HG03575 (cell line): ENCODE data around the gene NEK1.
"Not testable (repeated sequence)": the region's sequence is repeated elsewhere in the genome, so short reads cannot be mapped to it uniquely, and the experiment has no call there.

Experiments
- ATAC-seq: cut with Tn5 transposase; IDR thresholded peaks from one replicate; pipeline ENCODE4 v1.9.1; 2021; ENCODE audit not compliant: unreplicated experiment, insufficient number of reproducible peaks, low FRiP score; ENCODE audit errors: extremely low read depth

Gene NEK1

GRCh38 chr4:169530048-169530447, 82.3 kb downstream of the NEK1 start:
- ATAC-seq = no peak

- no peak for ATAC-seq
Measured at GRCh38 chr4:169523796-169524195, 88.6 kb downstream of the NEK1 start.

- ATAC-seq = no peak
Measured at GRCh38 chr4:169510617-169511016, 101.8 kb downstream of the NEK1 start.

- no peak for ATAC-seq
Measured at GRCh38 chr4:169506903-169507302, 105.5 kb downstream of the NEK1 start.

DNA sequence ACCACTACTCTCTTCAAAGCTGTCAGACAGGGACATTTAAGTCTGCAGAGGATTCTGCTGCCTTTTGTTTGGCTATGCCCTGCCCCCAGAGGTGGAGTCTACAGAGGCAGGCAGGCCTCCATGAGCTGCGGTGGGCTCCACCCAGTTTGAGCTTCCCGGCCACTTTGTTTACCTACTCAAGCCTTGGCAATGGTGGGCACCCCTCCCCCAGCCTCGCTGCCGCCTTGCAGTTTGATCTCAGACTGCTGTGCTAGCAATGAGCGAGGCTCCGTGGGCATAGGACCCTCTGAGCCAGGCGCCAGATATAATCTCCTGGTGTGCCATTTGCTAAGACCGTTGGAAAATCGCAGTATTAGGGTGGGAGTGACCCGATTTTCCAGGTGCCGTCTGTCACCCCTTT, 112.5 kb downstream of the NEK1 start:
- ATAC-seq = not testable (repeated sequence)

GRCh38 chr4:169494234-169494633, 118.1 kb downstream of the NEK1 start:
- ATAC-seq = not testable (repeated sequence)

DNA sequence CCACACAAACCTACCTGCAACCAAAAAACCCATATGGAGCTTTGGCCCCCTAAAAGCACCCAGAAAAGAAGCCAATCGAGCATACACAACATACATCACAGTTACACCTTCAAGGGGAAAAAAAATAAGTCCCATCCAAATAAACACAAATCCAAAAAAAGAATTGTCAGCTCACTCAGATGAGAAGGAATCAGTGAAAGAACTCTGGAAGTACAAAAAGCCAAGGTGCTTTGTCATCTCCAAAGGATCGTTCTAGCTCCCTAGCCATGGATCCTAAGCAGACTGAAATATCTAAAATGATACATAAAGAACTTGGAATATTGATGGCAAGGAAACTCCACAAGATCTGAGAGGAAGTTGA, 119.2 kb downstream of the NEK1 start:
- no peak for ATAC-seq

GRCh38 chr4:169492436-169493163, 119.8 kb downstream of the NEK1 start:
- ATAC-seq = no peak

- no peak for ATAC-seq
Measured at GRCh38 chr4:169491211-169491610, 121.2 kb downstream of the NEK1 start.

DNA sequence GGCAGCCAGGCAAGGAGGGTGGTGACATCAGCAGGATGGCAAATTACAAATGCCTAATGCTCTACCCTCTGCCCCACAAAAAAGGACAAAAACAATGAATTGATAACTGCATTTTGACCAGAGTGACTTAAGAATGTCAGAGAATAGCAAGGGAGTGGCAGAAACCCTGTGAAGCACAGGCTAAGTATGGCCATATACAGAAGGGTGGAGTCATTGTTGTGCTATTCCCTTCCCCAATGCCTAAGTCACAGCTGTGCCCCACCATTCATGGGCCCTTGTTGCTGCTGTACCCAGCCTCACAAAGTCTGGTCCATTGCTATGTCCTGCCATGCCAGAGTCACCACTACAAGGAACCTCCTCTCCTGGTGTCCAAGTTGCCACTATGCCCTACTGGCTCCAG, 123.1 kb downstream of the NEK1 start:
- ATAC-seq = no peak

GRCh38 chr4:169485791-169486742, 126.3 kb downstream of the NEK1 start:
- ATAC-seq = no peak

DNA sequence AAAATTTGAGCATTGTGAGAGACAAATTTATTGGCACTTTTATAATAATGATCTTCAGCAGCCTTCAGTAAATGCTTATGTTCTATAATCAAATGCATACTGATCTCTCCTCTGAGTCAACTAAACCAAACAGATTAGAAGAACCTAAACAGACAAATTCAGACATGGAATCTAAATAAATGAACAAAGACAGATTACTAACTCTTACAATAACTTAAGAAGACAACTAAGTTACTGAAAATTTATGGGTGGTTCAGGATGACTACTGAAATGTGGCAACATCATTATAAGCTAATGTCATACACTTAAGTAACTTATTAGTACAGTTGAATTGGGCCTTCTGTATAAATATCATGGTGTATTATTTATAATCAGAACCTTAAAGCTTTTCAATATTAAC, 127.3 kb downstream of the NEK1 start:
- ATAC-seq = no peak

GRCh38 chr4:169484485-169484884, 127.9 kb downstream of the NEK1 start:
- ATAC-seq = no peak

GRCh38 chr4:169464080-169464479, 148.3 kb downstream of the NEK1 start:
- no peak for ATAC-seq

DNA sequence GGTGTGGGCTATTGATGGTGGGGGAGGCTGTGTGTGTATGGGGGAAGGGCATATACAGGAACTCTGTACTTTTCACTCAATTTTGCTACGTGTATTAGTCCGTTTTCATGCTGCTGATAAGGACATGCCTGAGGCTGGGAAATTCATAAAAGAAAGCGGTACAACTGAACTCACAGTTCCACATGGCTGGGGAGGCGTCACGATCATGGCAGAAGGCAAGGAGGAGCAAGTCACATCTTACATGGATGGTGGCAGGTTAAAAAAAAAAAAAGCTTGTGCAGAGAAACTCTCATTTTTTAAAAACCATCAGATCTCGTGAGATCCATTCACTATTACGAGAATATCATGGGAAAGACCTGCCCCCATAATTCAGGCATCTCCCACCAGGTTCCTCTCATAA, 152.3 kb downstream of the NEK1 start:
- no peak for ATAC-seq

- ATAC-seq = no peak
Measured at GRCh38 chr4:169458575-169458974, 153.8 kb downstream of the NEK1 start.

- not testable (repeated sequence) for ATAC-seq
Measured at GRCh38 chr4:169452644-169453043, 159.7 kb downstream of the NEK1 start.

DNA sequence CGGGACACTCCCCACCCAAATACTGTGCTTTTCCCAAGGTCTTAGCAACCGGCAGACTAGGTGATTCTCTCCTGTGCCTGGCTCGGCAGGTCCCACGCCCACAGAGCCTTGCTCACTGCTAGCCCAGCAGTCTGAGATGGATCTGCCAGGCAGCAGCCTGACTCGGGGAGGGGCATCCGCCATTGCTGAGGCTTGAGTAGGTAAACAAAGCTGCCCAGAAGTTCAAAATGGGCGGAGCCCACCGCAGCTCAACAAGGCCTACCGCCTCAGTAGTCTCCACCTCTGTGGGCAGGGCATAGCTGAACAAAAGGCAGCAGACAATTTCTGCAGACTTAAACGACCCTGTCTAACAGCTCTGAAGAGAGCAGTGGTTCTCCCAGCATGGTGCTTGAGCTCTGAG, 163.4 kb downstream of the NEK1 start:
- ATAC-seq = not testable (repeated sequence)

- no peak for ATAC-seq
Measured at GRCh38 chr4:169446824-169447223, 165.6 kb downstream of the NEK1 start.

GRCh38 chr4:169443748-169444147, 168.6 kb downstream of the NEK1 start:
- no peak for ATAC-seq
